HEK293 (cell line): ENCODE data around the gene PNLDC1.

Source experiments
- EGR2 ChIP-seq: fragments of 450-650 bp; formaldehyde crosslinking; IDR thresholded peaks from 2 replicates; pipeline ENCODE4 v1.5.1; 2016; ENCODE audit warnings: low read depth, missing biosample characterization, missing genetic modification characterization
- FEZF1 ChIP-seq: fragments of 450-650 bp; formaldehyde crosslinking; IDR thresholded peaks from 2 replicates; pipeline ENCODE4 v1.5.1; 2016; ENCODE audit warnings: missing biosample characterization, missing genetic modification characterization
- KLF17 ChIP-seq: fragments of 450-650 bp; formaldehyde crosslinking; IDR thresholded peaks from 2 replicates; pipeline ENCODE4 v1.5.1; 2016; ENCODE audit warnings: missing biosample characterization, missing genetic modification characterization
- KLF9 ChIP-seq: fragments of 450-650 bp; formaldehyde crosslinking; IDR thresholded peaks from 2 replicates; pipeline ENCODE4 v1.5.1; 2016; ENCODE audit warnings: missing biosample characterization, missing genetic modification characterization, low read depth
- TCF7L2 ChIP-seq: IDR thresholded peaks from 2 replicates; pipeline ENCODE4 v1.6.1; 2011; ENCODE audit warnings: low read depth, mild to moderate bottlenecking, inconsistent platforms, low read length, moderate library complexity, borderline replicate concordance
- ZBTB20 ChIP-seq: fragments of 450-650 bp; formaldehyde crosslinking; IDR thresholded peaks from 2 replicates; pipeline ENCODE4 v1.5.1; 2016; ENCODE audit warnings: missing biosample characterization, missing genetic modification characterization
- ZFHX2 ChIP-seq: fragments of 450-650 bp; formaldehyde crosslinking; conservative IDR thresholded peaks from 2 replicates; pipeline ENCODE4 v1.5.1; 2016; ENCODE audit warnings: missing biosample characterization, missing genetic modification characterization
- ZNF114 ChIP-seq: fragments of 450-650 bp; formaldehyde crosslinking; IDR thresholded peaks from 2 replicates; pipeline ENCODE4 v1.5.0; 2017; ENCODE audit warnings: missing biosample characterization, missing genetic modification characterization
- ZNF157 ChIP-seq: fragments of 450-650 bp; formaldehyde crosslinking; IDR thresholded peaks from 2 replicates; pipeline ENCODE4 v1.5.1; 2016; ENCODE audit warnings: missing biosample characterization, missing genetic modification characterization
- ZNF174 ChIP-seq: fragments of 450-650 bp; formaldehyde crosslinking; IDR thresholded peaks from 2 replicates; pipeline ENCODE4 v1.5.0; 2017; ENCODE audit warnings: missing biosample characterization, mild to moderate bottlenecking, missing genetic modification characterization
- ZNF223 ChIP-seq: fragments of 450-650 bp; formaldehyde crosslinking; IDR thresholded peaks from 2 replicates; pipeline ENCODE4 v1.5.1; 2016; ENCODE audit warnings: missing biosample characterization, missing genetic modification characterization
- ZNF239 ChIP-seq: fragments of 450-650 bp; formaldehyde crosslinking; IDR thresholded peaks from 2 replicates; pipeline ENCODE4 v1.5.1; 2016; ENCODE audit warnings: missing biosample characterization, missing genetic modification characterization
- ZNF274 ChIP-seq, 2 experiments: fragments of 200-500 bp in 1 of 2; fragments of 450-650 bp in 1 of 2; sonication (Bioruptor generic) in 1 of 2; formaldehyde crosslinking in 1 of 2; IDR thresholded peaks; 2 replicates each; pipeline versions ENCODE4 v1.5.1 to v1.6.1; 2014 to 2016; ENCODE audit warnings: borderline replicate concordance in 1 of 2, inconsistent platforms in 1 of 2, low read length in 1 of 2, missing biosample characterization in 1 of 2, missing genetic modification characterization in 1 of 2
- ZNF350 ChIP-seq: fragments of 450-650 bp; formaldehyde crosslinking; IDR thresholded peaks from 2 replicates; pipeline ENCODE4 v1.5.0; 2017; ENCODE audit warnings: missing biosample characterization, mild to moderate bottlenecking, missing genetic modification characterization
- ZNF394 ChIP-seq: fragments of 450-650 bp; formaldehyde crosslinking; IDR thresholded peaks from 2 replicates; pipeline ENCODE4 v1.5.1; 2016; ENCODE audit warnings: missing biosample characterization, missing genetic modification characterization, mild to moderate bottlenecking, moderate library complexity, borderline replicate concordance
- ZNF473 ChIP-seq: fragments of 450-650 bp; formaldehyde crosslinking; IDR thresholded peaks from 2 replicates; pipeline ENCODE4 v1.5.1; 2017; ENCODE audit warnings: missing biosample characterization, missing genetic modification characterization
- ZNF501 ChIP-seq: fragments of 450-650 bp; formaldehyde crosslinking; IDR thresholded peaks from 2 replicates; pipeline ENCODE4 v1.5.1; 2016; ENCODE audit warnings: missing biosample characterization, missing genetic modification characterization
- ZNF514 ChIP-seq: fragments of 450-650 bp; formaldehyde crosslinking; IDR thresholded peaks from 2 replicates; pipeline ENCODE4 v1.5.1; 2016; ENCODE audit warnings: missing biosample characterization, missing genetic modification characterization
- ZNF561 ChIP-seq: fragments of 450-650 bp; IDR thresholded peaks from 2 replicates; pipeline ENCODE4 v1.5.1; 2018; ENCODE audit warnings: missing biosample characterization, missing genetic modification characterization, borderline replicate concordance
- ZNF624 ChIP-seq: fragments of 450-650 bp; formaldehyde crosslinking; IDR thresholded peaks from 2 replicates; pipeline ENCODE4 v1.5.1; 2017; ENCODE audit warnings: missing biosample characterization, missing genetic modification characterization
- ZNF639 ChIP-seq: fragments of 450-650 bp; formaldehyde crosslinking; IDR thresholded peaks from 2 replicates; pipeline ENCODE4 v1.5.1; 2016; ENCODE audit warnings: missing biosample characterization, missing genetic modification characterization
- ZNF677 ChIP-seq: fragments of 450-650 bp; IDR thresholded peaks from 2 replicates; pipeline ENCODE4 v1.5.0; 2018; ENCODE audit warnings: missing biosample characterization, mild to moderate bottlenecking, missing genetic modification characterization, moderate library complexity
- ZNF76 ChIP-seq: fragments of 450-650 bp; formaldehyde crosslinking; IDR thresholded peaks from 2 replicates; pipeline ENCODE4; 2016; ENCODE audit warnings: low read depth, missing biosample characterization, missing genetic modification characterization, borderline replicate concordance
- ZSCAN16 ChIP-seq: fragments of 450-650 bp; formaldehyde crosslinking; IDR thresholded peaks from 2 replicates; pipeline ENCODE4 v1.5.1; 2016; ENCODE audit warnings: missing biosample characterization, missing genetic modification characterization
- ZSCAN30 ChIP-seq: fragments of 450-650 bp; IDR thresholded peaks from 2 replicates; pipeline ENCODE4 v1.5.1; 2018; ENCODE audit warnings: missing biosample characterization, mild to moderate bottlenecking, missing genetic modification characterization, moderate library complexity
- TF ChIP-seq, protein P1 (sequence below): fragments of 450-650 bp; formaldehyde crosslinking; IDR thresholded peaks from 2 replicates; pipeline ENCODE4 v1.5.1; 2016; ENCODE audit warnings: missing biosample characterization, missing genetic modification characterization
- TF ChIP-seq, protein P2 (sequence below): fragments of 450-650 bp; formaldehyde crosslinking; IDR thresholded peaks from 2 replicates; pipeline ENCODE4 v1.5.1; 2017; ENCODE audit warnings: missing biosample characterization, missing genetic modification characterization
- TF ChIP-seq, protein P3 (sequence below): fragments of 450-650 bp; IDR thresholded peaks from 2 replicates; pipeline ENCODE4 v1.5.1; 2018; ENCODE audit warnings: missing biosample characterization, missing genetic modification characterization
- TF ChIP-seq, protein P4 (sequence below): fragments of 450-650 bp; formaldehyde crosslinking; conservative IDR thresholded peaks from 2 replicates; pipeline ENCODE4 v1.5.1; 2016; ENCODE audit warnings: low read depth, missing biosample characterization, missing genetic modification characterization

PNLDC1 gene

GRCh38 chr6:159789377-159790148 lies 10.5 kb upstream of the PNLDC1 start, which contains the start of gene TCP1 (continued):
- TF ChIP-seq, protein P1, sequence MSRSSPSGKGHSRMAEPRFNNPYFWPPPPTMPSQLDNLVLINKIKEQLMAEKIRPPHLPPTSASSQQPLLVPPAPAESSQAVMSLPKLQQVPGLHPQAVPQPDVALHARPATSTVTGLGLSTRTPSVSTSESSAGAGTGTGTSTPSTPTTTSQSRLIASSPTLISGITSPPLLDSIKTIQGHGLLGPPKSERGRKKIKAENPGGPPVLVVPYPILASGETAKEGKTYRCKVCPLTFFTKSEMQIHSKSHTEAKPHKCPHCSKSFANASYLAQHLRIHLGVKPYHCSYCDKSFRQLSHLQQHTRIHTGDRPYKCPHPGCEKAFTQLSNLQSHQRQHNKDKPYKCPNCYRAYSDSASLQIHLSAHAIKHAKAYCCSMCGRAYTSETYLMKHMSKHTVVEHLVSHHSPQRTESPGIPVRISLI (tag by site-specific recombination) = no peak
- TF ChIP-seq ZNF274 (IDR thresholded peaks at IDR 0.05; ENCODE audit: low read length) (no peak), ZNF274 (tag by site-specific recombination; IDR thresholded peaks at IDR 0.05; ENCODE audit: borderline replicate concordance) (no peak), ZNF677 (tag by site-specific recombination) (no peak), ZNF239 (tag by site-specific recombination) (peak; percentile 46; the same call in 1 of the 2 replicates), FEZF1 (tag by site-specific recombination) (no peak), ZSCAN30 (tag by site-specific recombination) (0 out of 2 replicates have a peak, but pooled peaks have one; percentile 54), ZNF473 (tag by site-specific recombination) (no peak), TCF7L2 (no peak), ZNF394 (tag by site-specific recombination) (peak; percentile 62), ZNF350 (tag by site-specific recombination) (no peak), ZNF639 (tag by site-specific recombination) (peak; percentile 22; the same call in 1 of the 2 replicates), ZNF514 (tag by site-specific recombination) (no peak), KLF17 (tag by site-specific recombination) (peak; percentile 26; the same call in 1 of the 2 replicates), KLF9 (peak; percentile 80), ZNF501 (tag by site-specific recombination) (no peak; the same call in 1 of the 2 replicates), ZFHX2 (tag by site-specific recombination) (no peak), ZSCAN16 (tag by site-specific recombination) (no peak), EGR2 (tag by site-specific recombination) (no peak), ZBTB20 (tag by site-specific recombination) (0 out of 2 replicates have a peak, but pooled peaks have one; percentile 29), ZNF157 (tag by site-specific recombination) (0 out of 2 replicates have a peak, but pooled peaks have one; percentile 16), ZNF561 (tag by site-specific recombination) (no peak), ZNF114 (tag by site-specific recombination) (no peak), ZNF76 (tag by site-specific recombination) (peak; percentile 99), ZNF174 (tag by site-specific recombination) (no peak), ZNF624 (tag by site-specific recombination) (no peak), ZNF223 (no peak)
- TF ChIP-seq, protein P2, sequence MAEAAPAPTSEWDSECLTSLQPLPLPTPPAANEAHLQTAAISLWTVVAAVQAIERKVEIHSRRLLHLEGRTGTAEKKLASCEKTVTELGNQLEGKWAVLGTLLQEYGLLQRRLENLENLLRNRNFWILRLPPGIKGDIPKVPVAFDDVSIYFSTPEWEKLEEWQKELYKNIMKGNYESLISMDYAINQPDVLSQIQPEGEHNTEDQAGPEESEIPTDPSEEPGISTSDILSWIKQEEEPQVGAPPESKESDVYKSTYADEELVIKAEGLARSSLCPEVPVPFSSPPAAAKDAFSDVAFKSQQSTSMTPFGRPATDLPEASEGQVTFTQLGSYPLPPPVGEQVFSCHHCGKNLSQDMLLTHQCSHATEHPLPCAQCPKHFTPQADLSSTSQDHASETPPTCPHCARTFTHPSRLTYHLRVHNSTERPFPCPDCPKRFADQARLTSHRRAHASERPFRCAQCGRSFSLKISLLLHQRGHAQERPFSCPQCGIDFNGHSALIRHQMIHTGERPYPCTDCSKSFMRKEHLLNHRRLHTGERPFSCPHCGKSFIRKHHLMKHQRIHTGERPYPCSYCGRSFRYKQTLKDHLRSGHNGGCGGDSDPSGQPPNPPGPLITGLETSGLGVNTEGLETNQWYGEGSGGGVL (tag by site-specific recombination) = no peak
- TF ChIP-seq, protein P3, sequence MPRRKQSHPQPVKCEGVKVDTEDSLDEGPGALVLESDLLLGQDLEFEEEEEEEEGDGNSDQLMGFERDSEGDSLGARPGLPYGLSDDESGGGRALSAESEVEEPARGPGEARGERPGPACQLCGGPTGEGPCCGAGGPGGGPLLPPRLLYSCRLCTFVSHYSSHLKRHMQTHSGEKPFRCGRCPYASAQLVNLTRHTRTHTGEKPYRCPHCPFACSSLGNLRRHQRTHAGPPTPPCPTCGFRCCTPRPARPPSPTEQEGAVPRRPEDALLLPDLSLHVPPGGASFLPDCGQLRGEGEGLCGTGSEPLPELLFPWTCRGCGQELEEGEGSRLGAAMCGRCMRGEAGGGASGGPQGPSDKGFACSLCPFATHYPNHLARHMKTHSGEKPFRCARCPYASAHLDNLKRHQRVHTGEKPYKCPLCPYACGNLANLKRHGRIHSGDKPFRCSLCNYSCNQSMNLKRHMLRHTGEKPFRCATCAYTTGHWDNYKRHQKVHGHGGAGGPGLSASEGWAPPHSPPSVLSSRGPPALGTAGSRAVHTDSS (tag by site-specific recombination) = no peak
- TF ChIP-seq, protein P4, sequence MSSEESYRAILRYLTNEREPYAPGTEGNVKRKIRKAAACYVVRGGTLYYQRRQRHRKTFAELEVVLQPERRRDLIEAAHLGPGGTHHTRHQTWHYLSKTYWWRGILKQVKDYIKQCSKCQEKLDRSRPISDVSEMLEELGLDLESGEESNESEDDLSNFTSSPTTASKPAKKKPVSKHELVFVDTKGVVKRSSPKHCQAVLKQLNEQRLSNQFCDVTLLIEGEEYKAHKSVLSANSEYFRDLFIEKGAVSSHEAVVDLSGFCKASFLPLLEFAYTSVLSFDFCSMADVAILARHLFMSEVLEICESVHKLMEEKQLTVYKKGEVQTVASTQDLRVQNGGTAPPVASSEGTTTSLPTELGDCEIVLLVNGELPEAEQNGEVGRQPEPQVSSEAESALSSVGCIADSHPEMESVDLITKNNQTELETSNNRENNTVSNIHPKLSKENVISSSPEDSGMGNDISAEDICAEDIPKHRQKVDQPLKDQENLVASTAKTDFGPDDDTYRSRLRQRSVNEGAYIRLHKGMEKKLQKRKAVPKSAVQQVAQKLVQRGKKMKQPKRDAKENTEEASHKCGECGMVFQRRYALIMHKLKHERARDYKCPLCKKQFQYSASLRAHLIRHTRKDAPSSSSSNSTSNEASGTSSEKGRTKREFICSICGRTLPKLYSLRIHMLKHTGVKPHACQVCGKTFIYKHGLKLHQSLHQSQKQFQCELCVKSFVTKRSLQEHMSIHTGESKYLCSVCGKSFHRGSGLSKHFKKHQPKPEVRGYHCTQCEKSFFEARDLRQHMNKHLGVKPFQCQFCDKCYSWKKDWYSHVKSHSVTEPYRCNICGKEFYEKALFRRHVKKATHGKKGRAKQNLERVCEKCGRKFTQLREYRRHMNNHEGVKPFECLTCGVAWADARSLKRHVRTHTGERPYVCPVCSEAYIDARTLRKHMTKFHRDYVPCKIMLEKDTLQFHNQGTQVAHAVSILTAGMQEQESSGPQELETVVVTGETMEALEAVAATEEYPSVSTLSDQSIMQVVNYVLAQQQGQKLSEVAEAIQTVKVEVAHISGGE (tag by site-specific recombination) = peak; percentile 89
